IPS DF 4.7 (cell line): Measurements from ENCODE around the gene REV1.

Experiments
- DNase-seq: peaks from one replicate; pipeline ENCODE4 v3.0.0-alpha.2; 2013; ENCODE audit warnings: low spot score; ENCODE audit errors: extremely low read depth

Gene REV1

DNA sequence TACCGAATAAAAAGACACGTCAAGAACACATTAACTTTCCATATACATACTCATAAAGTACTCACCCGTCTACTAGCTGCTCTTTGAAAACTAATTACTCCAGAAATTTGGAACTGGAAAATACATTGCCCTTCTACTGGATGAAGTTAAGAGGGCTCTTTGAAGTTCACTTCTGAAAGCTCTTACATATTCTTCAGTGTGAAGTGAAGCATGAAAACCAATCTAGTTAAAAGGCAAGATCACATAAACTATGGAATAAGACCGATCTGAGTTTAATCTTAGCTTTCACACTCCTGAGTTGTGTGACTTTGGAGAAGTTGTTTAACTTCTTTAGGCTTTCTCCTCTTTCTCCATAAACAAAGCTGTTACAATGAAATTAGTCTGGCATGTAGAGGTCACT lies 38.5 kb downstream of the REV1 start:
- no peak for DNase-seq

DNA sequence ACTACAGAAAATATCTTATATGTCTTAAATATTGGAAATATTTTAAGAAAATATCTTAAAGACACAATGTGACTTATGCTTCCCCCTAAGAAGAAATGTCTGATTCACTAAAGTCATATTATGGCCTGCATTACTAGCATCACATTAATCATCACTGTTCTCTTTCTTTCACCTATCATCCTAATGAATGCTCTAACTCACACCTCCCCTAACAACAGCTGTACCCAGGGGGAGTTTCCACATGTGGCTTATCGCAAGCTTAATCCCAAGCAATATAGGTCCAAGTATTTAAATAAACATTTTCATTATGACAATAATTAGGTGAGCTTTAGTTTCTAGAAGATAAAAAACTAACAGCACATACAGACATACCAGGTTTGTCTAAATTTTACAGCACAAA lies 39.6 kb downstream of the REV1 start:
- DNase-seq, result no peak

DNA sequence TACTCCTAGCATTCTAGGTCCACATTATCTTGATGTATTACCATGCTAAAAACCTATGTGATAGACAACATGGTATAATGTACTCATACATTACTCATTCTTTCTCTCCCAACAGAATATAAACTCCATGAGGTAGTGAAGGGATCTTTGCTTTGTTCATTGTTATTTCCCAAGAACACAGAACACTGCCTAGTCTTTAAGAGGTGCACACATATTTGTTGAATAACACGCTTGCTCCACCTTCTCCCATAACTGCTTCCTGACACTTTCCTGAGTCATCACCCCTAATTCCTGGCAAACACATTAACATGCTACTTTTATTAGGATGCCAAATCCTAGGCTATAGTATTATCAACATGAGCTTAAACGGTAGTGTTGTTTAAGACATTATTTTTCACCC lies 41.3 kb downstream of the REV1 start:
- DNase-seq, result no peak

DNA sequence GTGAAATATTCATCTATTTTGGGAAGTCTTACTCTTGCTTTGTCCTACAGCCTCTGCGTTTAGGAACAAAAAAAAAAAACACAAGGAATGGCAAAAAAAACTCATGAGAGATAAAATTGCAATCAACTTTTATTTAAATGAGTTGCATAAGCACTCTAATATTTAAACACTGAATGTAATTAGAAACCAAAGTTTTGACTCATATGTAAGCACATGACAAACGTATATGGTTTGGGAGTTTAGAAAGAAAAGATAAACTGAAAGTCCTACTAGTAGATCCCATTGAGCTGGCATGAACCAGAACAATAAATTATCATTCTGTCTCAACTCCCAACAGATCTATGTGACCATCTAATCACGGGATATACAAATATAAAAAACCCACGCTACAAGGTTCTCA lies 44.8 kb downstream of the REV1 start:
- no peak for DNase-seq

DNA sequence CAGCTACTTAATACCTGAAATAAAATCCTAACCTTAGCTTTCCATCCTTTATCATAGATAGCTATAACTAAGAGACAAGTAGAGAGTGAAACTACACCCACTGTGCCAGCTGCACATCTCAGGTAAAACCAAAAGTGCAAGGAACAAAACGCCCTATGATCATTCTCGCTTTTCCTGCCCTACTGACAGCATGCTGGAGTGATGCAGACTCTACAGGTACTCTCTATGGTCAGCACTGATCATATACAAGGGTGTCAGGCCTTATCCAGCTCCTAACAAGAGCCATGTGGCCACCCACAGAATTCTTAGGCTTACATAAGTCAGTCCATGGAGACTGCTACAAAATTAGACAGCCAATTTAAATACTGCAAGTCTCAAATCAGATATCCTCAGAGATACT lies 45.6 kb downstream of the REV1 start:
- DNase-seq, result no peak

DNA sequence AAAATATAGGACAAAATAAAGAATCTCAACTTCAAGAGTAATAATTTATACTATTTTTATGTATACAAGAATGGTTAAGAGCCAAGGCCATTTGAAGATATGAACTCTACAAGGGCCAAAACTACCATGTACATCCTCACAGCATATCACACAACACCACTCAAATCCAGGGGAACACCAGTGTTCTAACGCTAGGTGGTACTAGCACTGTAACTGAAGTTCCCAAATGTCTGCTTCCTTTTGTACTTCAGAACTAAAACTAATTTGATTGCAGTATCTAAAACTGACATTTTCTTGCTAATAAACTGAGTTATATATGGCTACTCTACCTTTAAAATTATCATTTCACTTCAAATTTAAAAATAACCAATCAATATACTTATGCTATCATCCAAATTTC lies 47.0 kb downstream of the REV1 start:
- no peak for DNase-seq

DNA sequence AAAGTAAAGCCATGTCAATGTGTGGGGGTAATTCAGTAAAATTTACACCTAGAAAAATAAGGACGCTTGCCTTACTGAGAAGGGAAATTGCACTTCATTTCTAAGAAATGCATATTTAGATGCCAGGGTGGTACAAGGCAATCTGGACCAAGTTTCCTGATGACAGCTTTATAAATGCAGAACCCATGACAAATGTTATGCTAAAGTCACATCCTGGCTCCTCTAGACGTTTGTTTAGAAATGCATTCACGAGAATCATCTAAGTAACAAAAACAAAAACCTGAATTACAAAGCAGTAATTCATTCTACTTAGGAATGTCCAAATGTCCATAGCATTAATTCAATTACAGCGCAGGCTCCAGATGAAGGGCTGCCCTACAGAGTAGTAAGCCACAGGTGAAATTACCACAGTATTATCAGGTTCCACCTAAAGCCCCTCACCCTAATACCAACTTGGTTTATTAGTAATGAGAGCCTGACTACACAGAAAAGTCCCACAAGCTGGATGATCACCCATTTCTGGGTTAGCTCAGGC lies 49.8 kb downstream of the REV1 start:
- DNase-seq, result no peak

DNA sequence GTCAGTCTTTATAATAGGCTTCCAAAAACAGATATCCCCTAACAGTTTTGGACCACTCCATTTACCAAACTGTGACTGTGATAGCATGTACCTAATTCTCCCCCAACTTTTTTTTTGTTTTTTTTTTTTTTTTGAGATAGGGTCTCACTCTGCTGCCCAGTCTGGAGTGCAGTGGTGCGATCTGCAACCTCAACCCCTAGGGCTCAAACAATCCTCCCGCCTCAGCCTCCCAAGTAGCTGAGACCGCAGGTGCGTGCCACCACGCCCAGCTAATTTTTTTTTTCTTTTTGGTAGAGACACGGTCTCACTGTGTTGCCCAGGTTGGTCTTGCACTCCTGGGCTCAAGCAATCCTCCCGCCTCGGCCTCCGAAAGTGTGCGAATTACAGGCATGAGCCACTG lies 52.9 kb downstream of the REV1 start:
- DNase-seq, result no peak

DNA sequence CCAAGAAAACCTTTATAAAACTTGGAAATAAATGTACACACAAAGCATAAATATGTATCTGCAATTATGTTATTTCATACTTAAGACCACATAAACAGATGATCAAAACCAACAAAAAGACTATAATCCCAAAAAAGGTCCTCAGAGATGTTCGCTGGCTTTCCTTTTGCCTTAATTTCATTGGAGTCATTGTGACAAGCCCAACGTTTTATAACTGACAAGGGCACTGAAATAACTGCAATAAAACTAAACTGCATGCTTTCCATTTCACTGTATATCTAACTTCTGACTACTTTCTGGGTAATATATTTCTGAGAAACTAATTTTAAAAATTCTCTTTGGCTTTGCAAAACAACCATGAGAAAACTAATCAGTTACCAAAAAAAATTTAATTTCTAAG lies 56.5 kb downstream of the REV1 start:
- no peak for DNase-seq

DNA sequence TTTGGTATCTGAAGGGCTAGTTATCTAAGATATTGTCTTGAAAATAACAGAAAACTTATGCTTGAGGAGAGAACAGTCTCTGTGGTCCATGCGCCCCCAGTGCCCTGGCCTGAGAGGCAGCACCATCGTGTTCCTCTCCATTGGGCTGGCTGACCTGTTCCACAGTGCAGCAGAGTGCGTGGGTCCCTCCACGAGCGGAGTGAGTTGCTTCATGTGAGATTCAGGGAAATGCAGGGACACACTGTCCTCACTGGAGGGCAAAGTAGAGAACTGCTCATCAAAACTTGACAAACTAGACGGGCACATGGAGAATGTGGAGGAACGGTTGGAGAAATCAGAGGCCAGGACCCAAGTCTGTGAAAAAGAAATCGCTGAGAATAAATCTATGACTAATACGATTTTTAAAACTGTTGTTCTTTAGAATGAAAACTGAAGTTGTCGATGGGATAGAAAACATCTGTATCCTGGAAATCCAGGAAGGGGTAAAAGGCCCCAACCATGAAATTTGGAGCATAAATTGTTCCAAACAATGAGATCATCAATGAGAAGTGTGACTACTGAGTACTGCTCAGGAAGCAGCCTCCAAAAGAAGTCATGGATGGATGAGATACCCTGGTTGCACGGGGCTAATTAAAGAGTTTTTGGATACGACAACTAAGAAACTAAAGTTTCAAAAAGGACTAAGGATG lies 58.1 kb downstream of the REV1 start:
- no peak for DNase-seq

DNA sequence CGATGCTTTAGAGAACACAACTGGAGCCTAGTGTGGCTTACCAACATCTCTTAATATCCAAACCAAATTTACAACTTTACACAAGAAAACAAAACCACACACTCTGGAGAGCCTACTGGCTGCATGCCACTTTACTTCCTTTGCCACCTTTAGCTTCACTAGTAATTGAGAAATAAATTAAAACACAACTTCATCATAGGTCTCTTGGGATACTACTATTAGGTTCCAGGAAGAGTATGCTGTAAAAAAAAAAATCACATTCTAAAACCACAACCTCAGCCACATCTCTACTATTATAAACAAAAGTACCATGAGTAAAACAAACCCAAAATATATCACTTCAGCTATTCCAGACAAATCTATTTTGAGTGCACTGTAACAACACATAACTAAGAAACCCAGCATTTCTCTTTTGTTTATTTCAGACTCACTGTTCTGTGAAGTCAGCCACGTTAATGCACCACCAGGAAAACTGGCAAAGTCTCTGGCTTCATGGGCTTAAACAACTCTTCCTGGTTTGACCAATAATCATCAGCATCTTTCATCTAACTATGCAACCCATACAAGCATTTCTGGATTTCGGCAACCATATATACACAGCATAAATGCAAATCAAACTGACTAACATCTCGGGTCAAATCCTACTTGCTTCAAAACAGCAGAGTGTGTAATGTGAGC lies 59.1 kb downstream of the REV1 start:
- DNase-seq, result no peak

DNA sequence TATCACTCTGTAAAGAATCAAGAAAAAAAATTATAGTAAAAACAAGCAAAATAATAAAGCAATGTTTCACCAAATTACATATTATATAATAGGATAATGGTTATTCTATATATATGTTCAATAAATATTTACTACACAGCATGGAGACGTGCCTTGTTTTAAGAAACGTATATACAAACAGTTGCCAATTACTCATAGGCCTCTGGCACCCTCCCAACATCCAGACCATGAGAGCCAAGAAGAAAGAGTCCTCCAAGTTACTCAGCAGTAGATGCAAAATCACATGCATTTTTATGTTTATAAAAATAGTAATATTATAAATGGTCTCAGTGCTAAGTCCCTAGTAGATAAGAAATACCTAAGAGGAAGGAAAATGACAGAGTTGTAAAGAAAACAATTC lies 64.8 kb downstream of the REV1 start:
- no peak for DNase-seq

DNA sequence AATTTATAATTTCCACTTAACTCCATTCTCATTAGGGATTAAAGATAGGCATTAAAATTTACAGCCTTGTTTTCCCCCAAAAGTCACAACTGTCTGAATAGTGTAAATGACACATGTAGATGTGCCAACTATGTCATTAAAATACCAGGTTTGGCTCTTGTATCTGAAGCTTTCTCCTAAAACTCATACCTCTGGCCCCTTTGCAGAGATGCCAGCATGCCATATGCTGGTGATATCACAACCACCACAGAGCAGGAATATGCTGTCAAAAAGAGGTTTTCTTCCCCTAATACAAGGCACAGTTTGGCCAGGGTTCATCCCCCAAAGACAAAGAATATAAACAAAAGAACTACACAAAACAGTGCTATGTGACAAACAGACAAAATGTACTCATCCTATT lies 65.4 kb downstream of the REV1 start:
- no peak for DNase-seq

DNA sequence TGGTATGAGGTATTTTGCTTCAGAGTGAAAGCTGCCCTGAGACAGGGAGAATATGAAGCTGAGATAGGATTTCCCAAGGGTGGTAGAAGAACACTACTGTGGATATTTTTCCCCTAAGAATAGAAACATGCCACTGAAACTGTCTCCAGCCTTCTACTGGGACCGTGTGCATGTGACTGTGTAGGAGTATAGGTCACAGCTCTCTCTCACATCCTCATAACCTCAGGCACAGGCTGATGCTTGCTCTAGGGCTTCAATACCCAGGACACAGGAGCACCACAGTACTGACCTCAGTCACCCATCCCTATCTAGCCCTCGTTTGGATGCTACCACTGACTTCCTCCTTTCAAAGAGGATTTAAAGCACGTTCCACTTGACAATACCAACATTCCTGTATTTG lies 67.2 kb downstream of the REV1 start:
- DNase-seq, result no peak

DNA sequence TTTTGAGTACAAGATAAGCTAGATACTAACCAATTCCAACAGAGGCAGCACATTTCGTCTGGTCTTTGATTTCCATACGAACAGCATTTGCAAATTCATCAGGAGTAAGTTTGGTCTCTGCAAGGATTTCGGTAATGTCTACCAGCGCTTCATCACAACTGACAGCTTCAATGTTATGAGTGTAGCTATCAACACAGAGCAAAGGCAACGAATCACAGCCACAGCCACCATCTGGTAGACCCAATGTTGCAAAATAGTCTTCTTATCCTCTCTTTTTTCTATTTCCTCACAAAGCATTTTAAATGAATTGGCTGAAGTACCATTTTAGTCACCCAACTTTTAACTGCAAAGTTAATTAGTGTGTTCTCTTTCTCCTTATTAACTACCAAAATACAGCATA lies 68.3 kb downstream of the REV1 start:
- no peak for DNase-seq

DNA sequence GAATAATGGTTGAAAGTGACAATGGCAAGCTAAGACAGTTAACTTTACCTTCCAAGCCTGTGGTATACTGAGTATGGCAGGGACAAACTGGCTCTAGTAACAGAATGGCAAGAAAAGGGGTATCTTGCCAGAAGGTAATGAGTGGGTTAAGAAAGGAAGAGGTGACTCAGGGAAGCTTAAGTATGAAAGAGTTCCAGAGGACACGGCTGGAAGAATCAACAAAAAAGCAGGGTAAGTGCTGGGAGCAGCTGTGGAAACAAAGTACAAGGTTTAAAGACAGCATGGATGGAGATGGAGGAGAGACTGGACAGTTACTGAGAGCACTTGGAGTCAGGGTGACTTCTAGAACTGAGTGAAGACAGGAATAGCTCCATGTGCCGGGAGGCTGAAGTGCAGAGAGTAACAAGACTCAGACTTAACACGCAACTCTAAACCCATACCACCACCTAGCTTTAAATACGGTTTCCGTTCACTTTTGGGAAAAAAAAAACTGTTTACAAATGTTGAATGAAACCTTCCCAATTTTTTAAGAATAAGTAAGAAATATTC lies 69.0 kb downstream of the REV1 start:
- no peak for DNase-seq

DNA sequence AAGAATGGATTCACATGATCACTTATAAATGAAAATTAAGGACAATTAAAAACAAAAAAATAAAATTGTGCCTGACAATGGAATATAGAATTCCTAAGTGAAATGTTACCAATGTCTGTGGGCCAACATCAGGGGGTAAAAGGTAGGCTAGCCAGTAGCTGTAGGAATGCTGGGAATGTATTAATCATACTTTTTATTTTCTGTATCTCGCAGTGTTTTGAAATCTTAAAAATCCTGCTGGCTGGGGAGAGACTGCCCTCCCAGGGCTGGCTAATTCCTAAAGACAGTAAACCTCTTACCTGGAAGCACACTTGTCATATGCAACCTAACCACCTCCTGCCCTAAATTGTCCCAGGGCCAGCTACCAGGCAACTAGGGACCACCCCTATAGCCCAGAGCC lies 69.8 kb downstream of the REV1 start:
- no peak for DNase-seq

DNA sequence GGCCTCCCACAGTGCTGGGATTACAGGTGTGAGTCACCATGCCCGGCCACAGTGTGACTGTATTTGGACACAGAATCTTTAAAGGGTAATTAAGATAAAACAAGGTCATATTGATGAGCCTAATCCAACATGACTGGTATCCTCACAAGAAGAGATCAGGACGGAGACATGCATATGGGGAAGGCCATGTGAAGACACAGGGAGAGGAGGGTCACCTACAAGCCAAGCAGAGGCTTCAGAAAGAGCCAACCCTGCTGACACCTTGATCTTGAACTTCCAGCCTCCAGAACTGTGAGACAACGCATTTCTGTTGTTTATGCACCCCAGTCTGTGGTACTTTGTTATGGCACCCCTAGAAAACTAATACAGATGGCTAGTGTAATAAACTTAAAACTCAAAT lies 72.4 kb downstream of the REV1 start:
- no peak for DNase-seq

DNA sequence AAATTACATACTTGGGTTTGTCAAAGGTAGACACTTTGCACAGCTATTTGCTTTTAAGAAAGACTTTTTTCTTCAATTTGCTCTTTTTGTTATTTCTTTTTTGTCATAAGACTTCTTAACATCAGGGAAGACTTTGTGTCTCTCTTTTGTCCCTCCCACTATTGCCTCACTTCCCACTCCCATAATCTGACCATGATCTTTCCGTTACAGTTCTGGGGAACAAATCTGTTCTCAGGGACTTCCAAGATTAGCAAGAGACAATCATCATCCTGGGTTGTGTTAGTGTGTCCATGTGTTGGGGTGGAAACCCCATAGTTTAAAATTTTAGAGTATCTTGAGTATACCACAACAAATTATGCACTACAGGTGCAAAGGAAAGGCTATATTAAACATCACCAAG lies 75.3 kb downstream of the REV1 start:
- no peak for DNase-seq

DNA sequence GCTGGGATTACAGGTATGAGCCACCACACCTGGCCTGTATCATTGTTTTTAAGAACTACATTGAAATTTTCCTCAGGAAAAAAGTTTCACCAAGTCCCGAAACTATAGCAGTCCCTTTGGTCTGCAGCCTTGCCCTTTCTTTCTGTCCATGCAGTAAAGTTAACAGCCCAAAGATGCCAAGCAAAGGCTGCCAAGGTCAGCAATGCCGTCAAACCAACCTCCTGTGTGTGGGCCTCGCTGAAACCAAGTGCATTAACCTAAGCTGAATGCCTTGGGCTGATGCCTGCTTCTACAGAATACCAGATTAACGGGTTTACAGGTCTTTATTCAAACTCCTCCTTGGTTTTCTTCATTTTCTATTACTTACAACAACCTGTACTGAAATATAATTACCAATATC lies 79.5 kb downstream of the REV1 start:
- no peak for DNase-seq

DNA sequence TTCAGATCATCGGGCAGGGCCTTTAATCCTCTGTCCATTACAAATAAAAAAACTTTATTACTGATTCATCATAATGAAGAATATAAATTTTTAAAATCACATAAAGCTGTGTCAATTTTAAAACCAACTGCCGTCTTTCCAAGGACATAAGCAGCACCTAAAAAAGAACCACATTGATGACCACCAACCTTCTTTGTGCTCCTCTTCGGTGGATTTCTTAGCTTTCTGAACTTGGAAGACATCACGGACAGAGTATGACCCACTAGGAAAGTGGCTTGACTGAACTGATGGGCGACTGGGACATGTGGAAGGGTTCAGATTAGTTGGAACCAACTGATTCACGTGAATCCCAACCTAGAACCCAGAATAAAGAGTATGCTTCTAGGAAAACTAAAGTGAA lies 83.7 kb downstream of the REV1 start:
- DNase-seq, result no peak

DNA sequence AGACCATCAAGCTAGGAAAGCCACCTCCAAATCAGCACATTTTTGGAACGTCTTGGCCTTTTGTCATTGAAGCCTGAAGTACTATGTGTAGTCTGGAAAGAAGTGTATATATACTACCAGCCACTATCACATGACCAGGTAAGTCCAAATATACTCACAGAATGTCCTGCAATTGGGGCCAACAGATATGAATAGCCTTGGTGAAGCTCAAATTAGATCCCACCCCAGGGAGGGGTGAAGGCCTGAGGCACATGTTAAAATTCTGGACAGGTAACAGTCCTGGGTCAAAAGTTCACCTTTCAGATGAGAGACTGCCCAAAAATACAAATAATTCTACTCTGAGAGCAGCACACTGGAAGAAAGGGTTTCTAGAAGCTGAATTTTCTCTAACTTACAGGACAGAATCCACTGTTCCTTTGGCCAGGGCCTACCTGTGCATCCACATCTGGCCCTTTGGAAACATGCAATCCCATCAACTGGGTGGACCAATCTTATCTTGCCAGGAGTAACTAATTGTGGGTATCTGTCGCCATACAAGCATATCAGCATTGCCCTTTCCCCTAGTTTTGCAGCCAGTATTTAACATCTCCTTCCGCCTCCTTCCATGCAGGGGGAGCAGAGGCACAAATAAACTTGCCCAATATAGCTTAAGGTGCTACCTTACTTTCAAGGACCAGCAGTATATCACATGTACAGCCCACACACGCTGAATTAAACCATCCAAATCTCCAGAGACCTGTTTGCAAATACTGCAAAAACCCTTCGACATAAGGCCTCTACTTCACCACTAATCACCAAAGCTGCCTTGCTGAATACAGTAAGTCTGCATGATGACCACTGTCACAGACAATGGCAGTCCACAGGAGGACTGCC lies 84.8 kb downstream of the REV1 start:
- no peak for DNase-seq
